H9 (cell line): ENCODE measurements around the gene P3H3. TPM values are rescaled to one million over a fixed set of nuclear protein-coding genes. Genes with fewer than 3 reads are reported as not detected.
A peak's percentile ranks its signal among the peaks of the same experiment; 100 is the strongest.

Source experiments
- DNase-seq: peaks from one replicate; pipeline ENCODE4 v3.0.0-alpha.2; 2017
- H2AFZ ChIP-seq: one replicate; pipeline ENCODE4 v1.6.1; 2013; ENCODE audit warnings: mild to moderate bottlenecking, low read length, control low read depth, moderate library complexity
- H2AK5ac ChIP-seq: 2 replicates; pipeline ENCODE4 v1.6.1; 2013; ENCODE audit warnings: low read length, control low read depth, mixed read lengths; ENCODE audit not compliant: insufficient read length
- H2BK120ac ChIP-seq: one replicate; pipeline ENCODE4 v1.6.1; 2013; ENCODE audit warnings: low read depth, mild to moderate bottlenecking, low read length, control low read depth, inconsistent platforms; ENCODE audit not compliant: poor library complexity, severe bottlenecking
- H2BK12ac ChIP-seq: 2 replicates; pipeline ENCODE4 v1.6.1; 2013; ENCODE audit warnings: low read length, control low read depth, mixed read lengths, low read depth; ENCODE audit not compliant: insufficient read length
- H2BK15ac ChIP-seq: 2 replicates; pipeline ENCODE4 v1.6.1; 2013; ENCODE audit warnings: low read depth, low read length, control low read depth
- H2BK20ac ChIP-seq: one replicate; pipeline ENCODE4 v1.6.1; 2013; ENCODE audit warnings: low read depth, mild to moderate bottlenecking, low read length, control low read depth, inconsistent platforms; ENCODE audit not compliant: poor library complexity, severe bottlenecking
- H2BK5ac ChIP-seq: 2 replicates; pipeline ENCODE4 v1.6.1; 2013; ENCODE audit warnings: low read length, control low read depth, mixed read lengths; ENCODE audit not compliant: insufficient read length
- H3K14ac ChIP-seq: 2 replicates; pipeline ENCODE4 v1.6.1; 2013; ENCODE audit warnings: low read length, control low read depth; ENCODE audit not compliant: insufficient read depth
- H3K18ac ChIP-seq: 2 replicates; pipeline ENCODE4 v1.6.1; 2013; ENCODE audit warnings: low read depth, mild to moderate bottlenecking, mixed read lengths, low read length, control low read depth; ENCODE audit not compliant: insufficient read length
- H3K23ac ChIP-seq: 2 replicates; pipeline ENCODE4 v1.6.1; 2013; ENCODE audit warnings: low read length, control low read depth, mixed read lengths, low read depth; ENCODE audit not compliant: insufficient read length
- H3K23me2 ChIP-seq: 2 replicates; pipeline ENCODE4 v1.6.1; 2013; ENCODE audit warnings: low read depth, mild to moderate bottlenecking, mixed read lengths, low read length, control low read depth; ENCODE audit not compliant: insufficient read length, poor library complexity, severe bottlenecking
- H3K27ac ChIP-seq: 2 replicates; pipeline ENCODE4 v1.5.1; 2013; ENCODE audit warnings: low read length, control low read depth, mixed read lengths, low read depth; ENCODE audit not compliant: insufficient read length
- H3K27me3 ChIP-seq: 2 replicates; pipeline ENCODE4 v1.6.1; 2013; ENCODE audit warnings: low read length, control low read depth, inconsistent platforms; ENCODE audit not compliant: insufficient read depth
- H3K4ac ChIP-seq: 2 replicates; pipeline ENCODE4 v1.6.1; 2013; ENCODE audit warnings: low read depth, mild to moderate bottlenecking, control low read depth, inconsistent platforms, low read length, moderate library complexity
- H3K4me1 ChIP-seq: 2 replicates; pipeline ENCODE4 v1.6.1; 2013; ENCODE audit warnings: low read length, control low read depth, inconsistent platforms; ENCODE audit not compliant: insufficient read depth
- H3K4me2 ChIP-seq: 2 replicates; pipeline ENCODE4 v1.6.1; 2013; ENCODE audit warnings: low read length, control low read depth, mixed read lengths; ENCODE audit not compliant: insufficient read length, insufficient read depth
- H3K56ac ChIP-seq: 2 replicates; pipeline ENCODE4 v1.6.1; 2013; ENCODE audit warnings: low read depth, mild to moderate bottlenecking, mixed read lengths, low read length, control low read depth; ENCODE audit not compliant: insufficient read length
- H3K79me1 ChIP-seq: 2 replicates; pipeline ENCODE4 v1.6.1; 2013; ENCODE audit warnings: low read depth, mild to moderate bottlenecking, moderate library complexity, low read length, control low read depth, inconsistent platforms; ENCODE audit not compliant: insufficient read depth, poor library complexity, severe bottlenecking
- H3K79me2 ChIP-seq: 2 replicates; pipeline ENCODE4 v1.6.1; 2013; ENCODE audit warnings: low read length, control low read depth, inconsistent platforms; ENCODE audit not compliant: insufficient read depth
- H3K9ac ChIP-seq: 2 replicates; pipeline ENCODE4 v1.6.1; 2013; ENCODE audit warnings: low read length, control low read depth, mixed read lengths; ENCODE audit not compliant: insufficient read length; ENCODE audit errors: extremely low read depth
- H3K9me3 ChIP-seq: one replicate; pipeline ENCODE4 v1.6.1; 2013; ENCODE audit warnings: low read depth, low read length, inconsistent platforms; ENCODE audit not compliant: control insufficient read depth
- H3T11ph ChIP-seq: one replicate; pipeline ENCODE4 v1.6.1; 2013; ENCODE audit warnings: mild to moderate bottlenecking, low read length, control low read depth, inconsistent platforms
- H4K20me1 ChIP-seq: one replicate; pipeline ENCODE4 v1.6.1; 2013; ENCODE audit not compliant: control insufficient read depth, insufficient read length, insufficient read depth
- H4K5ac ChIP-seq: 2 replicates; pipeline ENCODE4 v1.6.1; 2013; ENCODE audit warnings: low read depth, mild to moderate bottlenecking, mixed read lengths, low read length, control low read depth; ENCODE audit not compliant: insufficient read length
- H4K8ac ChIP-seq: replicated peaks from 2 replicates; pipeline ENCODE4 v1.6.1; 2013; ENCODE audit warnings: low read length, control low read depth, mixed read lengths, low read depth; ENCODE audit not compliant: insufficient read length
- H4K91ac ChIP-seq: 2 replicates; pipeline ENCODE4 v1.6.1; 2013; ENCODE audit warnings: low read depth, mild to moderate bottlenecking, moderate library complexity, mixed read lengths, low read length, control low read depth; ENCODE audit not compliant: insufficient read length
- H3K27ac Mint-ChIP-seq, 3 experiments: 2 replicates in 2 of 3; 3 replicates in 1 of 3; pipeline ENCODE4 v1.8.0; 2020 to 2021; ENCODE audit warnings: mixed read lengths in 3 of 3, mild to moderate bottlenecking in 1 of 3, moderate library complexity in 1 of 3
- H3K27me3 Mint-ChIP-seq: 2 replicates; pipeline ENCODE4 v1.8.0; 2021; ENCODE audit warnings: low read depth, mild to moderate bottlenecking, moderate library complexity, mixed read lengths
- H3K36me3 Mint-ChIP-seq, 3 experiments: 2 replicates in 2 of 3; 3 replicates in 1 of 3; pipeline ENCODE4 v1.8.0; 2020 to 2021; ENCODE audit warnings: low read depth in 3 of 3, mixed read lengths in 3 of 3; ENCODE audit not compliant: insufficient read depth in 1 of 3
- H3K4me1 Mint-ChIP-seq, 2 experiments: 2 replicates each; pipeline ENCODE4 v1.8.0; 2020; ENCODE audit warnings: mixed read lengths in 2 of 2
- H3K4me3 Mint-ChIP-seq, 2 experiments: 2 replicates in 1 of 2; 3 replicates in 1 of 2; pipeline ENCODE4 v1.8.0; 2020 to 2021; ENCODE audit warnings: mild to moderate bottlenecking in 2 of 2, mixed read lengths in 2 of 2, moderate library complexity in 1 of 2
- H3K9me3 Mint-ChIP-seq, 2 experiments: 2 replicates in 1 of 2; 3 replicates in 1 of 2; pipeline ENCODE4 v1.8.0; 2020; ENCODE audit warnings: mild to moderate bottlenecking in 2 of 2, mixed read lengths in 2 of 2, moderate library complexity in 1 of 2
- WGBS: extraction: QIAGEN DNeasy Blood & Tissue Kit; methylation state at CpG from one replicate; pipeline ENCODE4 v1.1.7; 2013; ENCODE audit warnings: missing lambda C conversion rate, low lambda C conversion rate, mixed read lengths; ENCODE audit not compliant: insufficient read length; ENCODE audit errors: extremely low coverage; 5-methylcytosine and 5-hydroxymethylcytosine counted together
- total RNA-seq: library from RNA; stranded (reverse); gene quantifications from 2 replicates; pipeline ENCODE4 v1.2.1, GENCODE V29; 2021
- TF ChIP-seq, protein P1 (sequence below): fragments of 200-600 bp; sonication (generic); conservative IDR thresholded peaks from 3 replicates; pipeline ENCODE4 v1.8.0; 2021; ENCODE audit warnings: antibody characterized with exemption, mild to moderate bottlenecking

P3H3 gene
- total RNA-seq, 1 experiment from 2014 or later: 55.0 TPM

DNA sequence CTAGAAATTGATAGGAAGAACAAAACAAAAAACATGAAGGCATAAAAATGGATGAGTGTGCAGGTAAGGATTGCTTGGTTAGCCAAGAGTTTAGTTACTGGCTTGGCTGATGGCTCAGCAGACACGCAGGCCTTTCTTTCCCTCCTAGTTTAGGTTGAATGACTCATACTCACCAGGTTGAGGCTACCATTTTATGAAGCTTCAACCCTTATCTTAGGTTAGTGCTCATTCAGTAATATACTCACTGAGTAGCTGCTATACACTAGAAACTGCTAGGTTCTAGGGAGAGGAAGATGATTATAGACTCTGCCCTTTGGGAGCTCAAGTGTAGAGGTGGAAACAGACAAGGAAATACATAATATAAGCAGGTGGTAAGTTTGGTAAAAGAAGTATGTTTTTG, 6.0 kb downstream of the P3H3 start:
- peaks cover 43 to 85% (median 75%) of the 10 kb centered on the region in 3 experiments; a peak in 6 of 7 replicates for H3K36me3 Mint-ChIP-seq
- Histone ChIP-seq H3K79me2 (peaks cover 2% of the 10 kb centered on the region; the same call in 1 of the 2 replicates), H3K79me1 (no peaks in the 10 kb centered on the region), H3K9me3 (no peaks in the 10 kb centered on the region), H3K27me3 (no peaks in the 10 kb centered on the region), H2BK20ac (no peak overlapping the region), H2AFZ (no peak overlapping the region), H3K18ac (no peak overlapping the region), H3K23ac (no peak overlapping the region), H3K4me2 (no peak overlapping the region), H2BK15ac (no peak overlapping the region), H3T11ph (no peak overlapping the region), H3K4ac (no peak overlapping the region), H3K9ac (no peak overlapping the region), H2BK120ac (no peak overlapping the region), H4K91ac (no peak overlapping the region), H2AK5ac (no peak overlapping the region), H4K8ac (no peak overlapping the region), H4K20me1 (peaks cover 2% of the 10 kb centered on the region), H3K23me2 (peaks cover 5% of the 10 kb centered on the region), H3K27ac (no peak overlapping the region), H3K56ac (no peak overlapping the region), H3K4me1 (no peaks in the 10 kb centered on the region), H4K5ac (no peak overlapping the region), H3K14ac (no peak overlapping the region), H2BK12ac (no peak overlapping the region), H2BK5ac (no peak overlapping the region)
- peak overlapping the region in 1 of 3 experiments; percentile 25; a peak in 3 of 7 replicates for H3K27ac Mint-ChIP-seq
- no peak for DNase-seq
- WGBS: no CpG with 5 or more reads among the region's 1 CpG
- no peaks in the 10 kb centered on the region for H3K27me3 Mint-ChIP-seq
- TF ChIP-seq, protein P1, sequence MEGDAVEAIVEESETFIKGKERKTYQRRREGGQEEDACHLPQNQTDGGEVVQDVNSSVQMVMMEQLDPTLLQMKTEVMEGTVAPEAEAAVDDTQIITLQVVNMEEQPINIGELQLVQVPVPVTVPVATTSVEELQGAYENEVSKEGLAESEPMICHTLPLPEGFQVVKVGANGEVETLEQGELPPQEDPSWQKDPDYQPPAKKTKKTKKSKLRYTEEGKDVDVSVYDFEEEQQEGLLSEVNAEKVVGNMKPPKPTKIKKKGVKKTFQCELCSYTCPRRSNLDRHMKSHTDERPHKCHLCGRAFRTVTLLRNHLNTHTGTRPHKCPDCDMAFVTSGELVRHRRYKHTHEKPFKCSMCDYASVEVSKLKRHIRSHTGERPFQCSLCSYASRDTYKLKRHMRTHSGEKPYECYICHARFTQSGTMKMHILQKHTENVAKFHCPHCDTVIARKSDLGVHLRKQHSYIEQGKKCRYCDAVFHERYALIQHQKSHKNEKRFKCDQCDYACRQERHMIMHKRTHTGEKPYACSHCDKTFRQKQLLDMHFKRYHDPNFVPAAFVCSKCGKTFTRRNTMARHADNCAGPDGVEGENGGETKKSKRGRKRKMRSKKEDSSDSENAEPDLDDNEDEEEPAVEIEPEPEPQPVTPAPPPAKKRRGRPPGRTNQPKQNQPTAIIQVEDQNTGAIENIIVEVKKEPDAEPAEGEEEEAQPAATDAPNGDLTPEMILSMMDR: no peak
- H3K4me3 Mint-ChIP-seq: no peak overlapping the region
- H3K4me1 Mint-ChIP-seq: peaks cover 6 to 21% of the 10 kb centered on the region in 2 experiments
- no peaks in the 10 kb centered on the region; a peak in 1 of 5 replicates for H3K9me3 Mint-ChIP-seq
